Urinary bladder (tissue), 4 donors: ENCODE measurements around the gene CD180. TPM values are rescaled to one million over a fixed set of nuclear protein-coding genes. Genes with fewer than 3 reads are reported as not detected.

Experiments
- DNase-seq: peaks from one replicate; pipeline ENCODE4 v3.0.0-alpha.2; 2015; ENCODE audit errors: extremely low spot score
- H3K27ac ChIP-seq: one replicate; pipeline ENCODE4 v1.5.1; 2013; ENCODE audit warnings: low read depth, mild to moderate bottlenecking, moderate library complexity
- H3K36me3 ChIP-seq: one replicate; pipeline ENCODE4 v1.6.1; 2013; ENCODE audit warnings: mild to moderate bottlenecking, moderate library complexity; ENCODE audit not compliant: insufficient read depth
- H3K4me1 ChIP-seq: one replicate; pipeline ENCODE4 v1.6.1; 2013; ENCODE audit warnings: mild to moderate bottlenecking, moderate library complexity; ENCODE audit not compliant: insufficient read depth
- H3K4me3 ChIP-seq: one replicate; pipeline ENCODE4 v1.5.1; 2013; ENCODE audit warnings: low read depth, low read length
- WGBS: extraction: QIAGEN DNeasy Blood & Tissue Kit; methylation state at CpG from one replicate; pipeline ENCODE4 v1.1.7; 2013; 5-methylcytosine and 5-hydroxymethylcytosine counted together
- polyA plus RNA-seq: library from polyadenylated mRNA; stranded (reverse); fragments of 200-250 nt; gene quantifications from one replicate; pipeline ENCODE4 v1.2.3, GENCODE V29; 2013
- total RNA-seq: library from RNA; depleted of rRNA; stranded (reverse); fragments of >200 nt; gene quantifications from one replicate; pipeline ENCODE4 v1.2.3, GENCODE V29; 2014
- donor health status: healthy with polysubstance abuse.
- donor health status: healthy.

The CD180 gene
- total and polyA plus RNA-seq, 2 donors: 0.54 to 2.5 TPM

GRCh38 chr5:67153292-67153691 is 43.3 kb downstream of the CD180 start:
- 83% methylated on average over 2 of the region's 2 CpGs for WGBS
- Histone ChIP-seq H3K36me3 (no peaks in the 10 kb centered on the region), H3K4me3 (no peak overlapping the region), H3K27ac (no peak overlapping the region), H3K4me1 (no peaks in the 10 kb centered on the region)
- no peak for DNase-seq

- Histone ChIP-seq H3K4me3 (no peak overlapping the region), H3K27ac (no peak overlapping the region), H3K4me1 (no peaks in the 10 kb centered on the region), H3K36me3 (no peaks in the 10 kb centered on the region)
- no peak for DNase-seq
- 93% methylated on average over 6 of the region's 6 CpGs for WGBS
Observed at GRCh38 chr5:67152400-67152799, 44.2 kb downstream of the CD180 start.

- no peak for DNase-seq
- no peaks in the 10 kb centered on the region for H3K4me1 ChIP-seq
- 61% methylated on average over 1 of the region's 1 CpG for WGBS
- no peaks in the 10 kb centered on the region for H3K36me3 ChIP-seq
- H3K4me3 ChIP-seq: no peak overlapping the region
- H3K27ac ChIP-seq: no peak overlapping the region
Observed at GRCh38 chr5:67149951-67150523, 46.6 kb downstream of the CD180 start.

GRCh38 chr5:67149057-67149950 is 47.3 kb downstream of the CD180 start:
- Histone ChIP-seq H3K36me3 (peaks cover under 1% of the 10 kb centered on the region), H3K4me3 (peak overlapping the region; percentile 8), H3K4me1 (no peaks in the 10 kb centered on the region), H3K27ac (no peak overlapping the region)
- WGBS: 40% methylated on average over 14 of the region's 14 CpGs
- no peak for DNase-seq

- Histone ChIP-seq H3K36me3 (peaks cover 2% of the 10 kb centered on the region), H3K27ac (no peak overlapping the region), H3K4me3 (no peak overlapping the region), H3K4me1 (no peaks in the 10 kb centered on the region)
- 98% methylated on average over 3 of the region's 3 CpGs for WGBS
- no peak for DNase-seq
Observed at GRCh38 chr5:67147760-67148159, 48.8 kb downstream of the CD180 start.

GRCh38 chr5:67146981-67147380 is 49.6 kb downstream of the CD180 start:
- Histone ChIP-seq H3K4me3 (no peak overlapping the region), H3K27ac (no peak overlapping the region), H3K4me1 (no peaks in the 10 kb centered on the region), H3K36me3 (peaks cover 2% of the 10 kb centered on the region)
- WGBS: 91% methylated on average over 4 of the region's 4 CpGs
- DNase-seq: no peak

GRCh38 chr5:67146574-67146973 is 50.0 kb downstream of the CD180 start:
- H3K4me1 ChIP-seq: no peaks in the 10 kb centered on the region
- no peak overlapping the region for H3K27ac ChIP-seq
- DNase-seq: no peak
- H3K4me3 ChIP-seq: no peak overlapping the region
- WGBS: 80% methylated on average over 1 of the region's 1 CpG
- peaks cover 2% of the 10 kb centered on the region for H3K36me3 ChIP-seq

GRCh38 chr5:67144183-67144639 is 52.4 kb downstream of the CD180 start:
- WGBS: 97% methylated on average over 2 of the region's 2 CpGs
- Histone ChIP-seq H3K4me1 (no peaks in the 10 kb centered on the region), H3K27ac (no peak overlapping the region), H3K4me3 (no peak overlapping the region), H3K36me3 (peaks cover 2% of the 10 kb centered on the region)
- DNase-seq: no peak

GRCh38 chr5:67143549-67143948 is 53.0 kb downstream of the CD180 start:
- 97% methylated on average over 2 of the region's 2 CpGs for WGBS
- Histone ChIP-seq H3K36me3 (peaks cover 2% of the 10 kb centered on the region), H3K4me1 (no peaks in the 10 kb centered on the region), H3K27ac (no peak overlapping the region), H3K4me3 (no peak overlapping the region)
- no peak for DNase-seq

GRCh38 chr5:67142816-67143215 is 53.8 kb downstream of the CD180 start:
- peaks cover 3% of the 10 kb centered on the region for H3K36me3 ChIP-seq
- H3K4me1 ChIP-seq: no peaks in the 10 kb centered on the region
- H3K27ac ChIP-seq: no peak overlapping the region
- no peak for DNase-seq
- 73% methylated on average over 8 of the region's 8 CpGs for WGBS
- no peak overlapping the region for H3K4me3 ChIP-seq

- no peak overlapping the region for H3K27ac ChIP-seq
- H3K4me3 ChIP-seq: no peak overlapping the region
- no peaks in the 10 kb centered on the region for H3K4me1 ChIP-seq
- H3K36me3 ChIP-seq: peaks cover 4% of the 10 kb centered on the region
- DNase-seq: no peak
Observed at GRCh38 chr5:67141644-67142043, 55.0 kb downstream of the CD180 start.

- no peaks in the 10 kb centered on the region for H3K4me1 ChIP-seq
- WGBS: 97% methylated on average over 4 of the region's 4 CpGs
- H3K4me3 ChIP-seq: no peak overlapping the region
- H3K27ac ChIP-seq: no peak overlapping the region
- no peak for DNase-seq
- peaks cover 4% of the 10 kb centered on the region for H3K36me3 ChIP-seq
Observed at GRCh38 chr5:67140413-67140812, 56.2 kb downstream of the CD180 start.

GRCh38 chr5:67139030-67139429 is 57.6 kb downstream of the CD180 start:
- no peak for DNase-seq
- WGBS: 90% methylated on average over 5 of the region's 5 CpGs
- no peak overlapping the region for H3K4me3 ChIP-seq
- H3K36me3 ChIP-seq: peaks cover 2% of the 10 kb centered on the region
- H3K4me1 ChIP-seq: no peaks in the 10 kb centered on the region
- H3K27ac ChIP-seq: no peak overlapping the region

- Histone ChIP-seq H3K27ac (no peak overlapping the region), H3K4me3 (no peak overlapping the region), H3K36me3 (peaks cover 3% of the 10 kb centered on the region), H3K4me1 (no peaks in the 10 kb centered on the region)
- 77% methylated on average over 6 of the region's 6 CpGs for WGBS
- DNase-seq: no peak
Observed at GRCh38 chr5:67135381-67135984, 61.1 kb downstream of the CD180 start.
